ENCODE results near the gene LMAN1L.

- TF ChIP-seq CTCF (IDR thresholded peaks at IDR 0.05): no peak
- no peak for TF ChIP-seq POLR2A (IDR thresholded peaks at IDR 0.05)
These were observed 18.2 kb upstream of the LMAN1L start for GRCh38 chr15:74794248-74794969.
